Measurements from ENCODE around the gene NAMPT. TPM values are rescaled to one million over a fixed set of nuclear protein-coding genes. Genes with fewer than 3 reads are reported as not detected.

NAMPT gene
- total RNA-seq, 4 donors from 2014 or later: 60.5 to 299 (median 121) TPM

GRCh38 chr7:106203473-106203872 is 81.3 kb downstream of the NAMPT start:
- Histone ChIP-seq H3K36me3 (no peaks in the 10 kb centered on the region), H3K9me3 (no peaks in the 10 kb centered on the region), H3K4me1 (no peaks in the 10 kb centered on the region), H3K27ac (no peak overlapping the region), H3K27me3 (no peaks in the 10 kb centered on the region), H3K4me3 (replicated peaks in 1 of 3) (no peak overlapping the region)
- WGBS, 2 donors: 67 to 73% methylated on average over 1 of the region's 1 CpG
- TF ChIP-seq POLR2A (IDR thresholded peaks at IDR 0.05) (no peak), CTCF (IDR thresholded peaks at IDR 0.05) (no peak)
- intact Hi-C loops (cut with DNase I): no loop called here
- DNase-seq: no peak

GRCh38 chr7:106201164-106201563 is 83.6 kb downstream of the NAMPT start:
- no peak overlapping the region for H3K27ac ChIP-seq
- no peak for TF ChIP-seq POLR2A (IDR thresholded peaks at IDR 0.05)
- TF ChIP-seq CTCF (IDR thresholded peaks at IDR 0.05): no peak
- no peaks in the 10 kb centered on the region for H3K27me3 ChIP-seq
- H3K4me1 ChIP-seq: no peaks in the 10 kb centered on the region
- H3K9me3 ChIP-seq: no peaks in the 10 kb centered on the region
- H3K36me3 ChIP-seq: no peaks in the 10 kb centered on the region
- 89 to 91% methylated on average over 3 of the region's 3 CpGs for WGBS, 2 donors
- no peak for DNase-seq
- no peak overlapping the region for H3K4me3 ChIP-seq (replicated peaks in 1 of 3)
- intact Hi-C loops (cut with DNase I): no loop called here

- no peak for DNase-seq
- WGBS, 2 donors: 84 to 86% methylated on average over 6 of the region's 6 CpGs
- H3K36me3 ChIP-seq: no peaks in the 10 kb centered on the region
- TF ChIP-seq CTCF (IDR thresholded peaks at IDR 0.05) (no peak), POLR2A (IDR thresholded peaks at IDR 0.05) (no peak)
- H3K27me3 ChIP-seq: no peaks in the 10 kb centered on the region
- H3K4me3 ChIP-seq (replicated peaks in 1 of 3): no peak overlapping the region
- H3K4me1 ChIP-seq: no peaks in the 10 kb centered on the region
- no peaks in the 10 kb centered on the region for H3K9me3 ChIP-seq
- H3K27ac ChIP-seq: no peak overlapping the region
- intact Hi-C loops (cut with DNase I): no loop called here
Measured at GRCh38 chr7:106199813-106200364, 84.9 kb downstream of the NAMPT start.

- H3K4me3 ChIP-seq (replicated peaks in 1 of 3): no peak overlapping the region
- H3K9me3 ChIP-seq: no peaks in the 10 kb centered on the region
- no peak for DNase-seq
- no peaks in the 10 kb centered on the region for H3K4me1 ChIP-seq
- H3K36me3 ChIP-seq: no peaks in the 10 kb centered on the region
- intact Hi-C loops (cut with DNase I): no loop called here
- no peak overlapping the region for H3K27ac ChIP-seq
- no peak for TF ChIP-seq CTCF (IDR thresholded peaks at IDR 0.05)
- TF ChIP-seq POLR2A (IDR thresholded peaks at IDR 0.05): no peak
- 81 to 88% methylated on average over 1 of the region's 1 CpG for WGBS, 2 donors
- H3K27me3 ChIP-seq: no peaks in the 10 kb centered on the region
Measured at GRCh38 chr7:106199024-106199423, 85.8 kb downstream of the NAMPT start.

Small RNA genes lying within 50 kb of the gene (small RNA-seq; reads per million reads assigned to genes)
- not detected for gene RNU6-392P

Other genes with a start within 250 kb of the NAMPT start
- gene SYPL1, start 172.7 kb downstream of the NAMPT start, total RNA-seq: 100 to 1,000 TPM; 119 to 165 (median 132) TPM

Measured in thyroid gland (tissue), 4 donors.